Middle frontal gyrus (tissue), 1 donor: ENCODE data around the gene OR14I1.
"Not testable (repeated sequence)": the region's sequence is repeated elsewhere in the genome, so short reads cannot be mapped to it uniquely, and the experiment has no call there.

Experiments
- DNase-seq: peaks from one replicate; pipeline ENCODE4 v3.0.0-alpha.2; 2015; ENCODE audit warnings: low spot score; ENCODE audit errors: extremely low spot score

OR14I1 gene

GRCh38 chr1:248688527-248689298, 13.9 kb downstream of the OR14I1 start:
- DNase-seq = no peak

GRCh38 chr1:248686815-248687214, 15.8 kb downstream of the OR14I1 start:
- no peak for DNase-seq

GRCh38 chr1:248681651-248682050, 20.9 kb downstream of the OR14I1 start:
- no peak for DNase-seq

GRCh38 chr1:248670003-248670402, 32.6 kb downstream of the OR14I1 start:
- no peak for DNase-seq

- not testable (repeated sequence) for DNase-seq
Measured at GRCh38 chr1:248663453-248664328, 38.9 kb downstream of the OR14I1 start.

GRCh38 chr1:248656797-248657196, 45.8 kb downstream of the OR14I1 start:
- DNase-seq = not testable (repeated sequence)

- not testable (repeated sequence) for DNase-seq
Measured at GRCh38 chr1:248655354-248655753, 47.2 kb downstream of the OR14I1 start, which contains the start of gene OR2T27. TSS of gene OR2T27 (minus strand) at chr1:248655528. CDS start at chr1:248650884, 4,644 bp downstream.
